Measurements from ENCODE around the gene COMT.

DNA sequence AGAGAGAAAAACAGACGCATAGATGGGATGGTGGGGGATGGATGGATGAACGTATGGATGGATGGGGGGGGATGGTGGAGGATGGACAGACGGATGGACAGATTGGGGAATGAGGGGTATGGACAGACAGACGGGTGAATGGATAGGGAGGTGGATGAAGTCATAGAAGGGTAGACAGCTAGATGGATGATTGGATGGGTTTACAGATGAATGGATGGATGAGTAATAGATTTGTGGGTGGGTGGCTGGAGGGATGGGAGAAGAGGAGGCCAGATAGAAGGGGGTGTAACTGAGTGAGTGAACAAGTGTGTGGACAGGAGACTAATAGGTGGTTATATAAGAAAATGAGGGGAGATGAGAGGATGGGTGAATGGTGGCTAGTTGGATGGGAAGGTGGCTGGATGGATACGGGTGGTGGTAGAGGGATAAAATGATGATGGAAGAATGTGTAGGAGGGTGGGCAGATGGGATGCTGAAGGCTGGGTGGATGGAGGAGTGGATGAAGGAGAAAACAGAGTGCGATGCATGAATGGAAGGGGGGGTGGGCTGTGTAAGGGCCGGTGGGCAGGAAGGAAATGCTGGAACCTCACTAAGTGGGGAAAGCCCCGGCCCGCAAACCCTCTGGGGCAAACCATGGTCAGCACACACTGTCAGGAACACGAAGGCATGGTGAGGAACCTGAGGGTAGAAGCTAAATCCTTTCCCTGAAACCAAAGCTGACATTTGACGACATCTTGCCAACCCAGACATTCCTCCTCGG, 53.5 kb downstream of the COMT start:
- TF ChIP-seq EZH2 (IDR thresholded peaks at IDR 0.05; ENCODE audit: insufficient read depth, poor library complexity, severe bottlenecking): no peak
- TF ChIP-seq EZH2phosphoT487 (IDR thresholded peaks at IDR 0.05; ENCODE audit: insufficient read depth, low read depth): no peak
